OCI-LY3 (cell line): ENCODE measurements around the gene WHRN.

ENCODE experiments used
- H2AFZ ChIP-seq: fragments of 200-600, 300-600 bp; shearing (Covaris generic); 2 replicates; pipeline ENCODE4 v1.6.0; 2014; ENCODE audit warnings: antibody characterized with exemption, low read depth, low read length
- H3K27ac ChIP-seq: fragments of 200-600, 300-600 bp; sonication (generic); 2 replicates; pipeline ENCODE4 v1.5.1; 2014; ENCODE audit warnings: mild to moderate bottlenecking, low read length, moderate library complexity, mixed read lengths
- H3K27me3 ChIP-seq: fragments of 200-600, 300-600 bp; sonication (generic); 2 replicates; pipeline ENCODE4 v1.6.1; 2014; ENCODE audit warnings: low read depth, low read length, mixed read lengths
- H3K36me3 ChIP-seq: fragments of 200-600, 300-600 bp; sonication (generic); replicated peaks from 2 replicates; pipeline ENCODE3; 2014; ENCODE audit warnings: low read depth, low read length, mixed read lengths
- H3K4me1 ChIP-seq: fragments of 300-600, 200-600 bp; sonication (generic); 2 replicates; pipeline ENCODE4 v1.6.1; 2014; ENCODE audit warnings: low read length, mixed read lengths
- H3K4me2 ChIP-seq: fragments of 200-600, 300-600 bp; sonication (generic); 2 replicates; pipeline ENCODE4 v1.6.1; 2014; ENCODE audit warnings: low read length, mixed read lengths
- H3K4me3 ChIP-seq: fragments of 300-600, 200-600 bp; sonication (generic); 2 replicates; pipeline ENCODE4 v1.5.1; 2014; ENCODE audit warnings: antibody characterized with exemption, mild to moderate bottlenecking, low read length, moderate library complexity
- H3K79me2 ChIP-seq: fragments of 300-600, 200-600 bp; shearing (Covaris generic); 2 replicates; pipeline ENCODE4 v1.6.1; 2014; ENCODE audit warnings: mild to moderate bottlenecking, low read length, mixed read lengths
- H3K9ac ChIP-seq: fragments of 300-600, 200-600 bp; shearing (Covaris generic); 2 replicates; pipeline ENCODE4 v1.6.0; 2014; ENCODE audit warnings: mild to moderate bottlenecking, low read length, moderate library complexity
- H3K9me3 ChIP-seq: fragments of 200-600, 300-600 bp; shearing (Covaris generic); 2 replicates; pipeline ENCODE4 v1.6.1; 2014; ENCODE audit warnings: low read length, mixed read lengths; ENCODE audit not compliant: insufficient read depth
- H4K20me1 ChIP-seq: fragments of 200-600, 300-600 bp; sonication (generic); 2 replicates; pipeline ENCODE4 v1.6.1; 2016; ENCODE audit warnings: low read length, mixed read lengths; ENCODE audit not compliant: insufficient read depth
- EZH2phosphoT487 ChIP-seq: fragments of 200-600 bp; shearing (Covaris generic); IDR thresholded peaks from 2 replicates; pipeline ENCODE4 v1.6.1; 2018; ENCODE audit warnings: antibody characterized with exemption, mixed run types, low read depth
- TF ChIP-seq, protein P1 (sequence below): fragments of 200-600, 300-600 bp; sonication (generic); IDR thresholded peaks from 2 replicates; pipeline ENCODE4 v1.5.1; 2014; ENCODE audit warnings: antibody characterized with exemption, low read length, low read depth

The WHRN gene

DNA sequence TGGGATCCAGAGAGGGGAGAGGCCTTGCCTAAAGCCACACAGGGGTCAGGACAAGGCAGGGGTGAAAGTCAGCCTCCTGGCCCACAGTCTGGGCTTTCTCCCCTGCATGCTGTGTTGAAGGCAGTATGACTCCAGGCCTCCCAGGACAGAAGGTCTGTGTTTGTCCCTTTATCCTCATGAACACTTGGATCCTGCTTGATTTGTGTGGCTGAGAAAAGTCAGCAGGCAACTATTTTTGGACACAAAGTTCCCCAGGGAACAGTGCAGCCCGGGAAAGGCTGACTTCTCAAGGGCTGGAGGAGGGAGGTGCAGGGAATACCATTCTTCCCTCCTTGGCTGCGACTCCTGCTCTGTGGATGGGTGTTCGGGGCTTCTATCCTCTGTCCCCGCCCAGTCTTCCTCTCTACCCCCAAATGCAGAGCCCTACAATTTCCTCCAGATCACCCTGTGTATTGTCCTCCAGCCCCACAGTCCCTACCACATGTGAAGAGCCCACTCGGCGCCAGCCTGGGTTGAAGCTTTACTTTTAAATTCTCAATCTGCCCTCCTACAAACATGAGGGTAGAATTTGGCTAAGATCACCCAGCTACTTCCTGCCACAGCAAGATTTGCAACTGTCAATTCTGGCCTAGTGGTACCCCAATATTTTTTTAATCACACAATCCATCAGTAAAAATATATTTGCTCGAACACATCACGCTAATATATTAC lies 121.6 kb downstream of the WHRN start:
- Histone ChIP-seq H3K4me2 (peak overlapping the region; percentile 100), H3K27ac (peak overlapping the region; percentile 99), H3K4me1 (peaks cover 67% of the 10 kb centered on the region), H4K20me1 (peaks cover 22% of the 10 kb centered on the region; the same call in 1 of the 2 replicates), H3K9ac (peak overlapping the region; percentile 92), H2AFZ (no peak overlapping the region), H3K79me2 (peaks cover 93% of the 10 kb centered on the region), H3K4me3 (peak overlapping the region; percentile 76), H3K36me3 (peaks cover 65% of the 10 kb centered on the region), H3K9me3 (no peaks in the 10 kb centered on the region), H3K27me3 (no peaks in the 10 kb centered on the region)
- TF ChIP-seq EZH2phosphoT487, result no peak
- TF ChIP-seq, protein P1, sequence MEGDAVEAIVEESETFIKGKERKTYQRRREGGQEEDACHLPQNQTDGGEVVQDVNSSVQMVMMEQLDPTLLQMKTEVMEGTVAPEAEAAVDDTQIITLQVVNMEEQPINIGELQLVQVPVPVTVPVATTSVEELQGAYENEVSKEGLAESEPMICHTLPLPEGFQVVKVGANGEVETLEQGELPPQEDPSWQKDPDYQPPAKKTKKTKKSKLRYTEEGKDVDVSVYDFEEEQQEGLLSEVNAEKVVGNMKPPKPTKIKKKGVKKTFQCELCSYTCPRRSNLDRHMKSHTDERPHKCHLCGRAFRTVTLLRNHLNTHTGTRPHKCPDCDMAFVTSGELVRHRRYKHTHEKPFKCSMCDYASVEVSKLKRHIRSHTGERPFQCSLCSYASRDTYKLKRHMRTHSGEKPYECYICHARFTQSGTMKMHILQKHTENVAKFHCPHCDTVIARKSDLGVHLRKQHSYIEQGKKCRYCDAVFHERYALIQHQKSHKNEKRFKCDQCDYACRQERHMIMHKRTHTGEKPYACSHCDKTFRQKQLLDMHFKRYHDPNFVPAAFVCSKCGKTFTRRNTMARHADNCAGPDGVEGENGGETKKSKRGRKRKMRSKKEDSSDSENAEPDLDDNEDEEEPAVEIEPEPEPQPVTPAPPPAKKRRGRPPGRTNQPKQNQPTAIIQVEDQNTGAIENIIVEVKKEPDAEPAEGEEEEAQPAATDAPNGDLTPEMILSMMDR, result no peak

DNA sequence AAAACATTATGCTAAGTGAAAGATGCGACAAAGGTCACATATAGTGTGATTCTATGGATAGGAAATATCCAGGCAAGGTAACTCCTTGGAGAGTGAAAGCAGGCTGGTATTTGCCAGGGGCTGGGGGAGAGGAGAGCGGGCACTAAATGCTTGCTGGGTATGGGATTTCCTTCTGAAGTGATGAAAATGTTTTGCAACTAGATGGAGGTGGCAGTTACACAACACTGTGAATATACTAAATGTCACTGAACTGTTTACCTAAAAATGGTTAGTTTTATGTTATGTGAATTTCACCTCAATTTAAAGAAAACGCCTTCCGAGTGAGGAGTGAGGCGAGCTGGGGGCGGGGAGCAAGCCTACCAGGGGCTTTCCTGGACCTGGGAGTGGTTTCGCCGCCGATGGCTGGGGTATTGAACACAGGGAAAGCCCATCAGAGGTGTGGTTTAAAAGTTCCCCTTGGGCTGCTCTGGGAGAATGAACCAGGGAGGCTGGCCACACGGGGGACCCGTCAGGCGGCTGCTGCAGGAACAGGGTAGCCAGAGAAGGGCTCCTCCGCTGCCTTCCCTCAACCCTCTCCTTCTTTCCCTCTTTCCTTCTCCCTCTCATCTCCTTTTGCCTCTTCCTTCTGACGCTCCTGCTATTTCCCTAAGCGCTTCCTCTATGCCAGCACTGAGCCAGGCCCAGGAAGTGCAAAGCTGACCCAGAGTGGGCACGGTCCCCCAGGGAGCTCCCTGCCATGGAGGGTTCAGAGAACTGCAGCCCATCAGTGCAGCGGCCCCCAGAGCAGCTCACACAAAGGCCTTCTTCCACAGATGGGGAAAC lies 122.4 kb downstream of the WHRN start:
- H3K79me2 ChIP-seq, result peaks cover 93% of the 10 kb centered on the region
- peak overlapping the region; percentile 100 for H3K4me2 ChIP-seq
- peak overlapping the region; percentile 92 for H3K9ac ChIP-seq
- no peaks in the 10 kb centered on the region for H3K9me3 ChIP-seq
- H3K4me1 ChIP-seq, result peaks cover 62% of the 10 kb centered on the region
- H2AFZ ChIP-seq, result no peak overlapping the region
- TF ChIP-seq EZH2phosphoT487, result no peak
- TF ChIP-seq, protein P1, result peak; percentile 22; the same call in 1 of the 2 replicates
- H3K27me3 ChIP-seq, result no peaks in the 10 kb centered on the region
- H3K36me3 ChIP-seq, result peaks cover 68% of the 10 kb centered on the region
- H3K4me3 ChIP-seq, result peak overlapping the region; percentile 76
- peak overlapping the region; percentile 99 for H3K27ac ChIP-seq
- peaks cover 30% of the 10 kb centered on the region; the same call in 1 of the 2 replicates for H4K20me1 ChIP-seq

DNA sequence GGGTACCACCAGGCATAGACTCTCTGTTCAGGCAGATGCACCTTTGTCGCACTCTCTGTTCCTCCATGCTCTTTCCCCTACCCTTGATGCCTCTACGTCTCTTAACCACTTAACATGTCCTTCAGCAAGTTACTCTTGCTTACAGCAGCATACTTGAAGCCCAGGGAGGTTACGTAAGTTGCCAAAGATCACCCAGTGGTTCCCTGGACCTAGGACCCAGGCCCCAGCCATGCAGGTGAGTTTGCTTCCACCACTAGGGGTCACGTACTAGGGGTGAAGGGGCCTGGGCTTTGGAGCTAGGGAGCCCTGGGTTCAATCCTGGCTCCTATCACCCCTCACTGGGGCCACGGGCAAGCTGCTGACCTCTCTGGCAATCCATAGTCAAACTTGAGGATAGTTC lies 126.4 kb downstream of the WHRN start:
- H3K9me3 ChIP-seq, result no peaks in the 10 kb centered on the region

More for the DNA sequence above, 126.4 kb downstream of the WHRN start:
- no peak overlapping the region for H3K27ac ChIP-seq
- no peak overlapping the region for H2AFZ ChIP-seq
- peaks cover 37% of the 10 kb centered on the region; the same call in 1 of the 2 replicates for H4K20me1 ChIP-seq
- peaks cover 77% of the 10 kb centered on the region for H3K36me3 ChIP-seq
- TF ChIP-seq, protein P1, result 0 out of 2 replicates have a peak, but pooled peaks have one; percentile 4
- TF ChIP-seq EZH2phosphoT487, result no peak
- peaks cover 92% of the 10 kb centered on the region for H3K79me2 ChIP-seq
- no peak overlapping the region for H3K9ac ChIP-seq
- H3K27me3 ChIP-seq, result no peaks in the 10 kb centered on the region
- H3K4me1 ChIP-seq, result peaks cover 47% of the 10 kb centered on the region
- no peak overlapping the region for H3K4me3 ChIP-seq
- H3K4me2 ChIP-seq, result no peak overlapping the region
